Natural killer cell (primary cell): ENCODE results near the gene OR8B3. TPM values are rescaled to one million over a fixed set of nuclear protein-coding genes. Genes with fewer than 3 reads are reported as not detected.

Source experiments
- ATAC-seq, 3 donors: fragments of 150-1000 bp in 2 of 3; fragments of 200-7000 bp in 1 of 3; cut with Tn5 transposase; 1 replicate in 1 of 3; 2 replicates in 2 of 3; pipeline ENCODE4 v1.10.0; 2021; ENCODE audit warnings: mild to moderate bottlenecking in 2 of 3, moderate library complexity in 2 of 3
- DNase-seq, 2 donors: peaks; one replicate each; pipeline versions ENCODE4 v3.0.0 to v3.0.0-alpha.2; 2013 to 2021; ENCODE audit warnings: mixed read lengths in 1 of 2
- H3K27ac ChIP-seq: one replicate; pipeline ENCODE4 v1.5.1; 2013; ENCODE audit warnings: mild to moderate bottlenecking, low read length
- H3K27me3 ChIP-seq: one replicate; pipeline ENCODE4 v1.6.1; 2013; ENCODE audit warnings: low read length; ENCODE audit not compliant: control insufficient read depth, insufficient read depth
- H3K36me3 ChIP-seq: one replicate; pipeline ENCODE4 v1.6.1; 2013; ENCODE audit warnings: low read length; ENCODE audit not compliant: control insufficient read depth, insufficient read depth
- H3K4me1 ChIP-seq: one replicate; pipeline ENCODE4 v1.6.1; 2013; ENCODE audit warnings: low read length; ENCODE audit not compliant: control insufficient read depth, insufficient read depth
- H3K4me3 ChIP-seq: one replicate; pipeline ENCODE4 v1.5.1; 2013; ENCODE audit warnings: low read length
- H3K9me3 ChIP-seq: one replicate; pipeline ENCODE4 v1.6.1; 2013; ENCODE audit warnings: low read length; ENCODE audit not compliant: control insufficient read depth, insufficient read depth
- H3K27ac Mint-ChIP-seq, 2 donors: one replicate each; pipeline ENCODE4 v1.8.0; 2022; ENCODE audit warnings: mild to moderate bottlenecking in 2 of 2, mixed read lengths in 2 of 2, moderate library complexity in 1 of 2
- H3K27me3 Mint-ChIP-seq, 2 donors: one replicate each; pipeline ENCODE4 v1.8.0; 2022; ENCODE audit warnings: low read depth in 2 of 2, mixed read lengths in 2 of 2
- H3K36me3 Mint-ChIP-seq: one replicate; pipeline ENCODE4 v1.8.0; 2022; ENCODE audit warnings: mixed read lengths
- H3K4me1 Mint-ChIP-seq, 2 donors: one replicate each; pipeline ENCODE4 v1.8.0; 2022; ENCODE audit warnings: mixed read lengths in 2 of 2
- H3K4me3 Mint-ChIP-seq: one replicate; pipeline ENCODE4 v1.8.0; 2022; ENCODE audit warnings: mild to moderate bottlenecking, moderate library complexity, mixed read lengths
- H3K9me3 Mint-ChIP-seq, 2 donors: one replicate each; pipeline ENCODE4 v1.8.0; 2022; ENCODE audit warnings: mixed read lengths in 2 of 2
- WGBS: methylation state at CpG from one replicate; pipeline ENCODE4 v1.1.7; 2013; ENCODE audit warnings: missing lambda C conversion rate; ENCODE audit not compliant: insufficient coverage; 5-methylcytosine and 5-hydroxymethylcytosine counted together
- intact Hi-C: fragments of 100-400 bp; cut with micrococcal nuclease; formaldehyde crosslinking; loops from one replicate; pipeline ENCODE4 v1.14.2; 2022
- total RNA-seq, 4 donors: library from RNA; stranded (reverse); fragments of 120-200 nt in 1 of 4; gene quantifications; one replicate each; pipeline versions ENCODE4 v1.2.3 to v1.2.4, GENCODE V29; 2013 to 2022
- TF ChIP-seq, protein P1 (sequence below): fragments of 200-600 bp; IDR thresholded peaks from one replicate; pipeline ENCODE4 v1.8.0; 2022; ENCODE audit warnings: antibody characterized with exemption

Gene OR8B3, protein sequence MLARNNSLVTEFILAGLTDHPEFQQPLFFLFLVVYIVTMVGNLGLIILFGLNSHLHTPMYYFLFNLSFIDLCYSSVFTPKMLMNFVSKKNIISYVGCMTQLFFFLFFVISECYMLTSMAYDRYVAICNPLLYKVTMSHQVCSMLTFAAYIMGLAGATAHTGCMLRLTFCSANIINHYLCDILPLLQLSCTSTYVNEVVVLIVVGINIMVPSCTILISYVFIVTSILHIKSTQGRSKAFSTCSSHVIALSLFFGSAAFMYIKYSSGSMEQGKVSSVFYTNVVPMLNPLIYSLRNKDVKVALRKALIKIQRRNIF
- total RNA-seq = not detected
- not detected for total RNA-seq (2013)

- no peaks in the 10 kb centered on the region for H3K36me3 ChIP-seq
- no peak within 1 kb of the TSS for H3K4me3 Mint-ChIP-seq
- DNase-seq (no peak), ATAC-seq (no peak)
- peaks cover 0 to 2% of the 10 kb centered on the region in 2 donors for H3K9me3 Mint-ChIP-seq
- H3K27ac Mint-ChIP-seq = no peak within 1 kb of the TSS
- H3K4me1 Mint-ChIP-seq = no peaks in the 10 kb centered on the region
- TF ChIP-seq, protein P1, sequence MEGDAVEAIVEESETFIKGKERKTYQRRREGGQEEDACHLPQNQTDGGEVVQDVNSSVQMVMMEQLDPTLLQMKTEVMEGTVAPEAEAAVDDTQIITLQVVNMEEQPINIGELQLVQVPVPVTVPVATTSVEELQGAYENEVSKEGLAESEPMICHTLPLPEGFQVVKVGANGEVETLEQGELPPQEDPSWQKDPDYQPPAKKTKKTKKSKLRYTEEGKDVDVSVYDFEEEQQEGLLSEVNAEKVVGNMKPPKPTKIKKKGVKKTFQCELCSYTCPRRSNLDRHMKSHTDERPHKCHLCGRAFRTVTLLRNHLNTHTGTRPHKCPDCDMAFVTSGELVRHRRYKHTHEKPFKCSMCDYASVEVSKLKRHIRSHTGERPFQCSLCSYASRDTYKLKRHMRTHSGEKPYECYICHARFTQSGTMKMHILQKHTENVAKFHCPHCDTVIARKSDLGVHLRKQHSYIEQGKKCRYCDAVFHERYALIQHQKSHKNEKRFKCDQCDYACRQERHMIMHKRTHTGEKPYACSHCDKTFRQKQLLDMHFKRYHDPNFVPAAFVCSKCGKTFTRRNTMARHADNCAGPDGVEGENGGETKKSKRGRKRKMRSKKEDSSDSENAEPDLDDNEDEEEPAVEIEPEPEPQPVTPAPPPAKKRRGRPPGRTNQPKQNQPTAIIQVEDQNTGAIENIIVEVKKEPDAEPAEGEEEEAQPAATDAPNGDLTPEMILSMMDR = no peak
- H3K36me3 Mint-ChIP-seq = no peaks in the 10 kb centered on the region
- no peaks in the 10 kb centered on the region for H3K4me1 ChIP-seq
- H3K27ac ChIP-seq = no peak within 1 kb of the TSS
- H3K4me3 ChIP-seq = no peak within 1 kb of the TSS
- intact Hi-C loops = no loop called here
- no peaks in the 10 kb centered on the region for H3K27me3 Mint-ChIP-seq
- no peaks in the 10 kb centered on the region for H3K27me3 ChIP-seq
- no peaks in the 10 kb centered on the region for H3K9me3 ChIP-seq
These were observed at the start of gene OR8B3 for GRCh38 chr11:124398924-124399323. OR8B3 (minus strand) TSS chr11:124399024; CDS start chr11:124397351, 1,673 bp downstream.

GRCh38 chr11:124446916-124447315 is 48.1 kb upstream of the OR8B3 start:
- Histone ChIP-seq H3K9me3 (no peaks in the 10 kb centered on the region), H3K4me3 (no peak overlapping the region), H3K4me1 (no peaks in the 10 kb centered on the region), H3K36me3 (no peaks in the 10 kb centered on the region), H3K27ac (no peak overlapping the region), H3K27me3 (no peaks in the 10 kb centered on the region)
- TF ChIP-seq, protein P1 = no peak
- no peak for DNase-seq
- no peaks in the 10 kb centered on the region for H3K4me1 Mint-ChIP-seq
- no peak overlapping the region for H3K27ac Mint-ChIP-seq
- H3K9me3 Mint-ChIP-seq = peaks cover 0 to 5% of the 10 kb centered on the region in 2 donors
- H3K36me3 Mint-ChIP-seq = no peaks in the 10 kb centered on the region
- WGBS = 78% methylated on average over 1 of the region's 1 CpG
- no peak overlapping the region for H3K4me3 Mint-ChIP-seq
- peaks cover 3 to 8% of the 10 kb centered on the region in 2 donors for H3K27me3 Mint-ChIP-seq
- intact Hi-C loops = no loop called here
- ATAC-seq = no peak

- Mint-ChIP-seq H3K36me3 (no peaks in the 10 kb centered on the region), H3K4me1 (no peaks in the 10 kb centered on the region), H3K4me3 (no peak within 1 kb of the TSS), H3K27ac (no peak within 1 kb of the TSS), H3K27me3 (peaks cover 3 to 8% of the 10 kb centered on the region in 2 donors), H3K9me3 (peaks cover 0 to 3% of the 10 kb centered on the region in 2 donors)
- Histone ChIP-seq H3K36me3 (no peaks in the 10 kb centered on the region), H3K27ac (no peak within 1 kb of the TSS), H3K4me1 (no peaks in the 10 kb centered on the region), H3K9me3 (no peaks in the 10 kb centered on the region), H3K4me3 (no peak within 1 kb of the TSS), H3K27me3 (no peaks in the 10 kb centered on the region)
- 100% methylated on average over 1 of the region's 1 CpG for WGBS
- ATAC-seq (no peak), DNase-seq (no peak)
- intact Hi-C loops = no loop called here
- TF ChIP-seq, protein P1 = no peak
These were observed 46.9 kb upstream of the OR8B3 start, which contains the start of gene OR8B8 for GRCh38 chr11:124445646-124446150. OR8B8 (minus strand) TSS chr11:124445696; CDS start chr11:124441085, 4,611 bp downstream.
